WERI-Rb-1 (cell line): ENCODE results near the gene DLGAP4.

Source experiments
- DNase-seq: peaks from one replicate; pipeline ENCODE4 v3.0.0-alpha.2; 2020
- H3K27ac ChIP-seq: fragments of 250-450 bp; sonication (Bioruptor Pico); 2 replicates; pipeline ENCODE4 v1.5.1; 2020; ENCODE audit warnings: mild to moderate bottlenecking, moderate library complexity
- H3K27me3 ChIP-seq: fragments of 250-450 bp; sonication (Bioruptor Pico); 2 replicates; pipeline ENCODE4 v1.5.1; 2021; ENCODE audit warnings: mild to moderate bottlenecking, low read depth, moderate library complexity; ENCODE audit not compliant: insufficient read depth, severe bottlenecking
- H3K36me3 ChIP-seq: fragments of 250-450 bp; sonication (Bioruptor Pico); 2 replicates; pipeline ENCODE4 v1.5.1; 2020; ENCODE audit warnings: mild to moderate bottlenecking, moderate library complexity
- H3K4me3 ChIP-seq: 2 replicates; pipeline ENCODE4 v1.5.1; 2011; ENCODE audit warnings: low read depth, mild to moderate bottlenecking, control low read depth, low read length
- H3K9me3 ChIP-seq: fragments of 250-450 bp; sonication (Bioruptor Pico); 2 replicates; pipeline ENCODE4 v1.5.1; 2021; ENCODE audit warnings: mild to moderate bottlenecking, moderate library complexity; ENCODE audit not compliant: severe bottlenecking
- TF ChIP-seq, protein P1 (sequence below): IDR thresholded peaks from 2 replicates; pipeline ENCODE4 v1.5.1; 2011; ENCODE audit warnings: low read depth, mild to moderate bottlenecking, control low read depth, inconsistent platforms, low read length

The DLGAP4 gene

DNA sequence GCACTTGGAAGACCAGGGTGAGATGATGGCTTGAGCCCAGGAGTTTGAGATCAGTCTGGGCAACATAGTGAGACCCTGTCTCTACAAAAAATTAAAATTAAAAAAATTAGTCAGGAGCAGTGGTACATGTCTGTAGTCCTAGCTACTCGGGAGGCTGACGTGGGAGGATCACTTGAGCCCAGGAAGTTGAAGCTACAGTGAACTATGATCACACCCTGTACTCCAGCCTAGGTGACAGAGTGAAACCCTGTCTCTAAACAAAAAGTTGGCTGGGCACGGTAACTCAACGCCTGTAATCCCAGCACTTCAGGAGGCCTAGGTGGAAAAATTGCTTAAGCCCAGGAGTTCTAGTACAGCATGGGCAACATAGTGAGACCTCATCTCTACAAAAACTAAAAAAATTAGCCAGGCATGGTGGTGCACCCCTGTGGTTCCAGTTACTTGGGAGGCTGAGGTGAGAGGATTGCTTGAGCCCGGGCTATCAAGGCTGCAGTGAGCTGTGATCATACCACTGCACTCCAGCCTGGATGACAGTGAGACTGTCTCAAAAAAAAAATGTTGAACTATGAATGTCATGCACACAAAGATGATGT is 174.4 kb downstream of the DLGAP4 start:
- H3K4me3 ChIP-seq = no peak overlapping the region
- TF ChIP-seq, protein P1, sequence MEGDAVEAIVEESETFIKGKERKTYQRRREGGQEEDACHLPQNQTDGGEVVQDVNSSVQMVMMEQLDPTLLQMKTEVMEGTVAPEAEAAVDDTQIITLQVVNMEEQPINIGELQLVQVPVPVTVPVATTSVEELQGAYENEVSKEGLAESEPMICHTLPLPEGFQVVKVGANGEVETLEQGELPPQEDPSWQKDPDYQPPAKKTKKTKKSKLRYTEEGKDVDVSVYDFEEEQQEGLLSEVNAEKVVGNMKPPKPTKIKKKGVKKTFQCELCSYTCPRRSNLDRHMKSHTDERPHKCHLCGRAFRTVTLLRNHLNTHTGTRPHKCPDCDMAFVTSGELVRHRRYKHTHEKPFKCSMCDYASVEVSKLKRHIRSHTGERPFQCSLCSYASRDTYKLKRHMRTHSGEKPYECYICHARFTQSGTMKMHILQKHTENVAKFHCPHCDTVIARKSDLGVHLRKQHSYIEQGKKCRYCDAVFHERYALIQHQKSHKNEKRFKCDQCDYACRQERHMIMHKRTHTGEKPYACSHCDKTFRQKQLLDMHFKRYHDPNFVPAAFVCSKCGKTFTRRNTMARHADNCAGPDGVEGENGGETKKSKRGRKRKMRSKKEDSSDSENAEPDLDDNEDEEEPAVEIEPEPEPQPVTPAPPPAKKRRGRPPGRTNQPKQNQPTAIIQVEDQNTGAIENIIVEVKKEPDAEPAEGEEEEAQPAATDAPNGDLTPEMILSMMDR = no peak
- no peak overlapping the region; the same call in 1 of the 2 replicates for H3K27ac ChIP-seq
- no peaks in the 10 kb centered on the region; the same call in none of the 2 replicates for H3K36me3 ChIP-seq
- H3K27me3 ChIP-seq = no peaks in the 10 kb centered on the region
- DNase-seq = no peak
- no peaks in the 10 kb centered on the region for H3K9me3 ChIP-seq

DNA sequence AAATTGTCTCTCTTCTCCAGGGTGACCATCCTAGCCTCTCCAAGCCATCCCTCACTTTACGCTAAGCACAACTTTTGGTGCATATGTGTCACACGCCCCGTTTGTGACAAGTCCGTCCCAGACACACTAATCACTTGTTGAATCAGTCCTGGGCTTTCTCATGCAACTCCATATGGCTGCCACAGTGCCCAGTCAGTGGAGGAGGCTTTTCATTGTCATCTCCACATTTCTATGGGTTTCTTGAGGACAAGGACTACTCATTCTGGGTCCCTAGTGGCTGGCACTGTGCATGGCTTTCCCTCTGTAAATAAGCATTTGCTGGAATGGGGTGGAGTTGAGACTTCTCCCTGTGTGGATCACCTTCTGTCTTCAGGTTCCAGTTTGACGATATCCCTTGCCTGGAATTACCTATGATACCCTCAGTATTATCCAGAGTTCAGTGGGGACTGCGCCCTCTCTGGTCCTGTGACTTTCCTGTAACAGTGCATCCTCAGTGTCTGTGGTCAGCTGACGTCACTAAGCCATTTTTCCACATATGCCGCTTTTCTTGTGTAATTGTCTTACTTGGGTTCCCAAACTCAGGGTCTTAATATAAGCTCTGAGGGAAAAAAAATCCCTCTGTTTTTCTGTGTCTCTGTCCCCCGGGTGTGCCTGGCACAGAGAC is 175.4 kb downstream of the DLGAP4 start:
- DNase-seq = peak; percentile 46
- Histone ChIP-seq H3K4me3 (no peak overlapping the region), H3K36me3 (no peaks in the 10 kb centered on the region; the same call in none of the 2 replicates), H3K27me3 (no peaks in the 10 kb centered on the region), H3K9me3 (no peaks in the 10 kb centered on the region), H3K27ac (peak overlapping the region; percentile 37)
- TF ChIP-seq, protein P1 = peak; percentile 25

DNA sequence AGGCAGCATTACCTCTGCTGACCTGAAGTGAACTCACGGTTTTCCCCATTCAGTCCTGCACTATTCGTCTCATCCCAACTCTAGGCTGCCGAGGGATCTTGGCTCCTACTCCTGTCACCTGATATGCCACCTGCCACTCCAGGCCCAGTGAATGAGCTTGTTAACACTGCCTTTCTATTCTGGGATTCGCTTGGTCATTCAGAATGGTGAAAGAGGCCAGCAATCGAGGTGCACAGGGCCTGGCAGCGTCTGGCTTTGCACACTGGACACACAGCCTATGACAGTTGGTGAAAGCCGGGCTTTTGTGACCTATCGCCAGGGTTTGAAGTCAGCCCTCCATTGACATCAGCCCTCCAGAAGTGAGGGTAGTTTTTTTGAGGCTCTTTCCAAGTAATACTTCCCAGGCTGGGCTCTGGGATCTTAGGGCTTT is 175.9 kb downstream of the DLGAP4 start:
- DNase-seq = peak; percentile 56
- no peaks in the 10 kb centered on the region for H3K27me3 ChIP-seq
- TF ChIP-seq, protein P1 = no peak
- peak overlapping the region; percentile 37 for H3K27ac ChIP-seq
- H3K4me3 ChIP-seq = no peak overlapping the region
- no peaks in the 10 kb centered on the region; the same call in none of the 2 replicates for H3K36me3 ChIP-seq
- H3K9me3 ChIP-seq = no peaks in the 10 kb centered on the region

DNA sequence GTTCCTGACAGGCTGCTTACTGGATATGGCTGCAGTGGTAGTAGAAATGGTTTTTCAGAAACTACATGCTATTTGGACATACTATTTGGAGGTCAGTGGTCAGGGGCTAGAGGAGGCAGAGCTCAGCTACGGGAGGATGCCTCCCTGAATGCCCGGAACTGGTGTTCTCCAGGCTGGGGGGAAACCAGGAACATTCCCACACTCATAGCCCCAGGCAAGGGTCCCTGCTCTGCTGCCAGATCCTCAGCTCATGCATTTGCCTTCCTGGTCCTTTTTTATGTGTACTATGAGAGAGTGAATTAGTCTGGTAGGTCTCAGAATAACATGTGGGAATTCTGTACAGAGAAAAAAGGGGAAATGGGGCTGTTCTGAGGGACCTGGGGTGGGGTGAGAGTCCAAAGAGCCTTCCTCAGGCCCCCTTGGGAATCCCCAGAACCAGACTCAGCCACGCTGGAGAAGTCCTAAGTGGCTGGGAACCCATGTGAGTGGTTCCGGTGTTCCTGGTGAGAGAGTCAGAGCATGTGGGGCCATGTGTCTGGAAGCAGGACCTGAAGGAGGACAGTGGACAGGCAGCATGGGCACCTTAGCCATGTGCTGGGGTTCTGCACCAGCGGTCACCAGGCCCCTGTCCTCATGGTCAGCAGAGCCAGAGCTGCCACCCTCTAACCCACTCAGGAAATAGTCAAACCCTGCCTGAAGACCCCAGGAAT is 177.2 kb downstream of the DLGAP4 start:
- H3K9me3 ChIP-seq = no peaks in the 10 kb centered on the region
- H3K27ac ChIP-seq = no peak overlapping the region
- H3K36me3 ChIP-seq = no peaks in the 10 kb centered on the region; the same call in none of the 2 replicates
- no peak for DNase-seq
- TF ChIP-seq, protein P1 = no peak
- H3K27me3 ChIP-seq = no peaks in the 10 kb centered on the region
- no peak overlapping the region for H3K4me3 ChIP-seq

DNA sequence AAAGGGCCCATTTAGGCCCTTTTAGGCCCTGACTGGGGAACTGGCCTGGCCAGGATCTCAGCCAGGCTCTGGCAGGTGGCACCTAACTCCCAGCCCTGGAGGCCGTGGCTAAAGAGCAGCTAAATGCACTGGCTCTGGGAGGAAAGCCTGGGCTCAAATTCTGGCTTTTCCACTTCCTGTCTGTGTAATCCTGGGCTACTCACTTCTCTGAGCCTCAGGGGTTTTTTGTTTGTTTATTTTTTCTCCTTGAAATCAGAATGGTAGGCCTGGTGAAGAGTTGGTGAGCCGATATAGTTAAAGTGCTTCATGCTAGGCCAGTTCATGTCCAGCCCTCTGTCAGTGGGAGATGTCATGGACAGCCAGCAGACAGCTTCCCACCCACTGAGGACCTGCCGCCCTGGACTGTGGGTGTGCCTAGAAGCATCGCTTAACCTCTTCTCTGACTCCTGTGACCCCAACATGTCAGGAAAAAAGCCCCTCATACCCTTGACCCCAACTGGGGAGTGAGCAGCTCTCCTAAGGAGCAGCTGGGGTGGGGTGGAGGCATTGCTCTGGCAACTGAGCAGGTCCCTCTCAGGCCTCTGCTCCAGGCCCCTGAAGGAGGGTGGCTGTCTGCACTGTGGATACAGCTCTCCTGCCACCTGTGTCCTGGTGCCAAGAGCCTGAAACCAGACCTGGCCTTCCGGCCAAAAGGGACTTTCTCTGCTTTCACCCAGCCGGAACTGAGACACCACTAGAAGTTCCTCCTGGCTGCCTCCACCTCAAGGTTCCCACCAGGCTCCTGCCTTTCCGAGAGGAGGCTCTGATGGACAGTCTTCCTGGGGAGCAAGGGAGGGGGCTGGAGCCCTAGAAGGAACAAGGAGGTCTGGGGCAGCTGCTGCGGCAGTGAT is 178.0 kb downstream of the DLGAP4 start:
- H3K4me3 ChIP-seq = no peak overlapping the region
- no peak overlapping the region for H3K27ac ChIP-seq
- H3K9me3 ChIP-seq = no peaks in the 10 kb centered on the region
- TF ChIP-seq, protein P1 = no peak
- H3K27me3 ChIP-seq = no peaks in the 10 kb centered on the region
- no peak for DNase-seq
- no peaks in the 10 kb centered on the region; the same call in none of the 2 replicates for H3K36me3 ChIP-seq
